PFSK-1 (cell line): Measurements from ENCODE around the gene UGT1A1.

Experiments
- POLR2AphosphoS5 ChIP-seq: IDR thresholded peaks from 2 replicates; pipeline ENCODE4 v1.6.1; 2012; ENCODE audit warnings: low read depth, mild to moderate bottlenecking, control low read depth, low read length, moderate library complexity
- REST ChIP-seq, 2 experiments: IDR thresholded peaks; 2 replicates each; pipeline versions ENCODE4 v1.6.1 to v1.8.0; 2011 to 2012; ENCODE audit warnings: low read depth in 2 of 2, low read length in 2 of 2, control low read depth in 1 of 2, inconsistent platforms in 1 of 2, mild to moderate bottlenecking in 1 of 2, moderate library complexity in 1 of 2; ENCODE audit not compliant: insufficient read depth in 1 of 2
- SIN3A ChIP-seq: IDR thresholded peaks from 2 replicates; pipeline ENCODE4 v1.6.1; 2012; ENCODE audit warnings: mild to moderate bottlenecking, low read length, moderate library complexity, borderline replicate concordance; ENCODE audit not compliant: insufficient read depth

GRCh38 chr2:233778030-233778429 lies 18.0 kb downstream of the UGT1A1 start, which contains the start of gene MROH2A:
- TF ChIP-seq REST (IDR thresholded peaks at IDR 0.05; ENCODE audit: insufficient read depth in 1 of 2, low read depth in 2 of 2, low read length in 2 of 2) (no peak), POLR2AphosphoS5 (no peak), SIN3A (no peak)
